OCI-LY3 (cell line): Measurements from ENCODE around the gene PDXP.
A peak's percentile ranks its signal among the peaks of the same experiment; 100 is the strongest.

Experiments
- H2AFZ ChIP-seq: fragments of 200-600, 300-600 bp; shearing (Covaris generic); 2 replicates; pipeline ENCODE4 v1.6.0; 2014; ENCODE audit warnings: antibody characterized with exemption, low read depth, low read length
- H3K27ac ChIP-seq: fragments of 200-600, 300-600 bp; sonication (generic); 2 replicates; pipeline ENCODE4 v1.5.1; 2014; ENCODE audit warnings: mild to moderate bottlenecking, low read length, moderate library complexity, mixed read lengths
- H3K27me3 ChIP-seq: fragments of 200-600, 300-600 bp; sonication (generic); 2 replicates; pipeline ENCODE4 v1.6.1; 2014; ENCODE audit warnings: low read depth, low read length, mixed read lengths
- H3K36me3 ChIP-seq: fragments of 200-600, 300-600 bp; sonication (generic); replicated peaks from 2 replicates; pipeline ENCODE3; 2014; ENCODE audit warnings: low read depth, low read length, mixed read lengths
- H3K4me1 ChIP-seq: fragments of 300-600, 200-600 bp; sonication (generic); 2 replicates; pipeline ENCODE4 v1.6.1; 2014; ENCODE audit warnings: low read length, mixed read lengths
- H3K4me2 ChIP-seq: fragments of 200-600, 300-600 bp; sonication (generic); 2 replicates; pipeline ENCODE4 v1.6.1; 2014; ENCODE audit warnings: low read length, mixed read lengths
- H3K4me3 ChIP-seq: fragments of 300-600, 200-600 bp; sonication (generic); 2 replicates; pipeline ENCODE4 v1.5.1; 2014; ENCODE audit warnings: antibody characterized with exemption, mild to moderate bottlenecking, low read length, moderate library complexity
- H3K79me2 ChIP-seq: fragments of 300-600, 200-600 bp; shearing (Covaris generic); 2 replicates; pipeline ENCODE4 v1.6.1; 2014; ENCODE audit warnings: mild to moderate bottlenecking, low read length, mixed read lengths
- H3K9ac ChIP-seq: fragments of 300-600, 200-600 bp; shearing (Covaris generic); 2 replicates; pipeline ENCODE4 v1.6.0; 2014; ENCODE audit warnings: mild to moderate bottlenecking, low read length, moderate library complexity
- H3K9me3 ChIP-seq: fragments of 200-600, 300-600 bp; shearing (Covaris generic); 2 replicates; pipeline ENCODE4 v1.6.1; 2014; ENCODE audit warnings: low read length, mixed read lengths; ENCODE audit not compliant: insufficient read depth
- H4K20me1 ChIP-seq: fragments of 200-600, 300-600 bp; sonication (generic); 2 replicates; pipeline ENCODE4 v1.6.1; 2016; ENCODE audit warnings: low read length, mixed read lengths; ENCODE audit not compliant: insufficient read depth
- CTCF ChIP-seq: fragments of 200-600, 300-600 bp; sonication (generic); IDR thresholded peaks from 2 replicates; pipeline ENCODE4 v1.5.1; 2014; ENCODE audit warnings: antibody characterized with exemption, low read length, low read depth
- EZH2phosphoT487 ChIP-seq: fragments of 200-600 bp; shearing (Covaris generic); IDR thresholded peaks from 2 replicates; pipeline ENCODE4 v1.6.1; 2018; ENCODE audit warnings: antibody characterized with exemption, mixed run types, low read depth

The PDXP gene

GRCh38 chr22:37634417-37634924 is 24.1 kb upstream of the PDXP start:
- peak overlapping the region; percentile 88 for H3K9ac ChIP-seq
- no peak overlapping the region; the same call in 1 of the 2 replicates for H2AFZ ChIP-seq
- H3K4me3 ChIP-seq = peak overlapping the region; percentile 68
- peaks cover 77% of the 10 kb centered on the region for H3K4me1 ChIP-seq
- no peaks in the 10 kb centered on the region; the same call in 1 of the 2 replicates for H3K79me2 ChIP-seq
- TF ChIP-seq EZH2phosphoT487 (no peak), CTCF (peak; percentile 44)
- peaks cover 11% of the 10 kb centered on the region for H3K36me3 ChIP-seq
- no peaks in the 10 kb centered on the region for H3K27me3 ChIP-seq
- peak overlapping the region; percentile 97 for H3K27ac ChIP-seq
- H4K20me1 ChIP-seq = no peaks in the 10 kb centered on the region
- H3K9me3 ChIP-seq = no peaks in the 10 kb centered on the region
- peak overlapping the region; percentile 93 for H3K4me2 ChIP-seq

DNA sequence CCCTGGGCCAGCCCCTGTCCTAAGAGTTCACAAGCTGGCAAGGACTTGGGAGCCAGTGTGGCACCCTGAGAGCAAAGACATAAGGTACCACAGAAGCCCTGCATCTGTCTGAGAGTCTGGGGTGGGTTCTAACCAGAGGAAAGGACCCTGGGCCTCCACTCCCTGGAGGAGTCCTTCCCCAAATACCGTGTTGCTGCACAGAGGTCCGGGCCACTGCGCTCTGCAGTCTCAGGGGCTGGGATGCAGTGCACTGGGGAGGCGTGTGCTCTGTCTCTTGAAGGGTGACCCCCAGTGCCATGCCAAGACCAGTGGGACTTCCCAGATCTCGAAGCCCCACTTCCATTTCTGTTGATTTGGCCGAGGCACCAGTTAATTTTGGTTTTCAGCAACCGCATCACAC is 23.4 kb upstream of the PDXP start:
- Histone ChIP-seq H3K36me3 (peaks cover 11% of the 10 kb centered on the region), H3K79me2 (peaks cover 7% of the 10 kb centered on the region), H3K4me2 (peak overlapping the region; percentile 93), H3K9ac (peak overlapping the region; percentile 88; the same call in 1 of the 2 replicates), H3K9me3 (no peaks in the 10 kb centered on the region), H3K4me3 (no peak overlapping the region), H2AFZ (no peak overlapping the region), H3K27me3 (no peaks in the 10 kb centered on the region), H3K4me1 (peaks cover 77% of the 10 kb centered on the region), H4K20me1 (no peaks in the 10 kb centered on the region), H3K27ac (peak overlapping the region; percentile 97)
- TF ChIP-seq CTCF (no peak), EZH2phosphoT487 (no peak)

DNA sequence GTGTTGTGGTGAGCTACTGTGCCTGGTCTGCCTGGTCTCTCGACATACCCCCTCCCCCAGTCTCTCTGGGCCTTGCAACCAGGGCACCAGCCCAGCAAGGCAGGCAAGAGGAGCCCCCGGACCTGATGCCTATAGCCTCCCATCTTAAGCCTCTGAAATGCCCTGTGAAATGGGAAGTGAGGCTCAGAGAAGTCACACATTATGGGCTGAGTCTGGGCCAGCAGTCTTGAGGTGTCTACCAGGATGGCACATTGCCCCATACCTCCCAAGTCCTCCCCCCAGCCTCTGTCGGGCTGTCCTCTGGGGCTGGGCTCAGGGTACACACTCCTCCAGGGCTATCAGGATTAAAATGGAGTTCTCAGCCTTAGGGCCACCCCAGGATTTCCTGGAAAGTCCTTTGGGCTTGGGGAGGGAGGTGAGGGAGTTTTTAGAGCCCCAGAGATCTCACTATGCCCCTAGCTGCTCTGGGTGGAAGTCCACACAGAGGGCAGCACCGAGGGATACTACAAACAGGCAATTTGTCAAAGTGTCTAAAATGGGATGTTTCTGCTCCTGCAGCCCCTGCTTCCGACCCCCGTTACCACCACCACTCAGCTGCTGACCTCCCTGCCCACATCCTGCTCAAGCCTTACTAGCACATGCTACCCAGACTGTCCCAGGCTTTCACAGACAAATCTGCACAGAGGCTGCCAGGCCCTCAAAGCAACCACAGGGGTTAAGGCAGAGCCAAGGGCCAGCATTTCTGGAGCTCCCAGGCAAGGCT is 22.2 kb upstream of the PDXP start:
- H3K4me3 ChIP-seq = no peak overlapping the region
- H3K27ac ChIP-seq = peak overlapping the region; percentile 41
- peak overlapping the region; percentile 6; the same call in 1 of the 2 replicates for H3K4me2 ChIP-seq
- peaks cover 19% of the 10 kb centered on the region for H3K79me2 ChIP-seq
- H3K27me3 ChIP-seq = no peaks in the 10 kb centered on the region
- no peaks in the 10 kb centered on the region for H4K20me1 ChIP-seq
- H3K36me3 ChIP-seq = peaks cover 9% of the 10 kb centered on the region
- H3K4me1 ChIP-seq = peaks cover 83% of the 10 kb centered on the region
- H3K9ac ChIP-seq = peak overlapping the region; percentile 11; the same call in 1 of the 2 replicates
- TF ChIP-seq EZH2phosphoT487 (no peak), CTCF (peak; percentile 25; the same call in 1 of the 2 replicates)
- no peaks in the 10 kb centered on the region for H3K9me3 ChIP-seq
- H2AFZ ChIP-seq = no peak overlapping the region

DNA sequence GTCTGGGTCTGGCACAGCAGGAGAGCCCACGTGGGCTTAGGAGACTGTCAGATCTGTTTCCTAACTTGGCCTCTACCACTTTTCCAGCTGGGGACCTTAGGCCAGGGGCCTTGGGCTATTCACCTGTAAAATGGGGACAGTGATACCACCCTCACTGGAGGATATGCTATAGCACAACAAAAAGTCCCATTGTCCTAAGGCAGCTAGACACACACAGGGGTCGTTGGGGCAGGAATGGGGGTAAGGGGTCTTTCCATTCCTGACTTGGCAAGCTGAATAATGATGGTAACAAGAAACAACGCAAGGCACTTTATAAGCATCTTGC is 21.6 kb upstream of the PDXP start:
- Histone ChIP-seq H3K9me3 (no peaks in the 10 kb centered on the region), H3K36me3 (peaks cover 8% of the 10 kb centered on the region), H3K4me2 (peak overlapping the region; percentile 6; the same call in 1 of the 2 replicates), H3K27ac (peak overlapping the region; percentile 41; the same call in 1 of the 2 replicates), H3K4me3 (no peak overlapping the region), H3K79me2 (peaks cover 24% of the 10 kb centered on the region), H3K27me3 (no peaks in the 10 kb centered on the region), H3K9ac (peak overlapping the region; percentile 11; the same call in 1 of the 2 replicates), H4K20me1 (no peaks in the 10 kb centered on the region), H3K4me1 (peaks cover 78% of the 10 kb centered on the region), H2AFZ (no peak overlapping the region)
- TF ChIP-seq CTCF = no peak
- TF ChIP-seq EZH2phosphoT487 = no peak
